SK-N-SH treated with all-trans-retinoic acid at 6 μM for 48 hours (cell line): ENCODE data around the gene CCDC85B.

Source experiments
- CREB5 ChIP-seq: fragments of 250-450 bp; sonication (Bioruptor Pico); IDR thresholded peaks from 2 replicates; pipeline ENCODE4 v1.5.1; 2020; ENCODE audit warnings: low read depth, mild to moderate bottlenecking, moderate library complexity
- RARB ChIP-seq: fragments of 250-450 bp; sonication (Bioruptor Pico); IDR thresholded peaks from 2 replicates; pipeline ENCODE4 v1.8.0; 2021; ENCODE audit warnings: mild to moderate bottlenecking, moderate library complexity
- TOX ChIP-seq: fragments of 250-450 bp; sonication (Bioruptor Pico); IDR thresholded peaks from 2 replicates; pipeline ENCODE4 v1.8.0; 2021; ENCODE audit warnings: mild to moderate bottlenecking, moderate library complexity, borderline replicate concordance
- ZC3H10 ChIP-seq: fragments of 250-450 bp; sonication (Bioruptor Pico); IDR thresholded peaks from 2 replicates; pipeline ENCODE4 v1.5.1; 2021; ENCODE audit warnings: mild to moderate bottlenecking, moderate library complexity
- ZFP3 ChIP-seq: fragments of 250-450 bp; sonication (Bioruptor Pico); IDR thresholded peaks from 2 replicates; pipeline ENCODE4 v1.5.0; 2020; ENCODE audit warnings: mild to moderate bottlenecking, moderate library complexity
- ZNF8 ChIP-seq: fragments of 450-650 bp; formaldehyde crosslinking; IDR thresholded peaks from 2 replicates; pipeline ENCODE4 v1.5.0; 2020; ENCODE audit warnings: mild to moderate bottlenecking, moderate library complexity
- TF ChIP-seq, protein P1 (sequence below): fragments of 250-450 bp; sonication (Bioruptor Pico); IDR thresholded peaks from 2 replicates; pipeline ENCODE4 v1.5.0; 2020; ENCODE audit warnings: mild to moderate bottlenecking, moderate library complexity

- TF ChIP-seq RARB = no peak
- no peak for TF ChIP-seq ZNF8 (CRISPR knock-in tag)
- TF ChIP-seq, protein P1, sequence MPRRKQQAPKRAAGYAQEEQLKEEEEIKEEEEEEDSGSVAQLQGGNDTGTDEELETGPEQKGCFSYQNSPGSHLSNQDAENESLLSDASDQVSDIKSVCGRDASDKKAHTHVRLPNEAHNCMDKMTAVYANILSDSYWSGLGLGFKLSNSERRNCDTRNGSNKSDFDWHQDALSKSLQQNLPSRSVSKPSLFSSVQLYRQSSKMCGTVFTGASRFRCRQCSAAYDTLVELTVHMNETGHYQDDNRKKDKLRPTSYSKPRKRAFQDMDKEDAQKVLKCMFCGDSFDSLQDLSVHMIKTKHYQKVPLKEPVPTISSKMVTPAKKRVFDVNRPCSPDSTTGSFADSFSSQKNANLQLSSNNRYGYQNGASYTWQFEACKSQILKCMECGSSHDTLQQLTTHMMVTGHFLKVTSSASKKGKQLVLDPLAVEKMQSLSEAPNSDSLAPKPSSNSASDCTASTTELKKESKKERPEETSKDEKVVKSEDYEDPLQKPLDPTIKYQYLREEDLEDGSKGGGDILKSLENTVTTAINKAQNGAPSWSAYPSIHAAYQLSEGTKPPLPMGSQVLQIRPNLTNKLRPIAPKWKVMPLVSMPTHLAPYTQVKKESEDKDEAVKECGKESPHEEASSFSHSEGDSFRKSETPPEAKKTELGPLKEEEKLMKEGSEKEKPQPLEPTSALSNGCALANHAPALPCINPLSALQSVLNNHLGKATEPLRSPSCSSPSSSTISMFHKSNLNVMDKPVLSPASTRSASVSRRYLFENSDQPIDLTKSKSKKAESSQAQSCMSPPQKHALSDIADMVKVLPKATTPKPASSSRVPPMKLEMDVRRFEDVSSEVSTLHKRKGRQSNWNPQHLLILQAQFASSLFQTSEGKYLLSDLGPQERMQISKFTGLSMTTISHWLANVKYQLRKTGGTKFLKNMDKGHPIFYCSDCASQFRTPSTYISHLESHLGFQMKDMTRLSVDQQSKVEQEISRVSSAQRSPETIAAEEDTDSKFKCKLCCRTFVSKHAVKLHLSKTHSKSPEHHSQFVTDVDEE (CRISPR knock-in tag) = no peak
- no peak for TF ChIP-seq CREB5 (CRISPR knock-in tag)
- no peak for TF ChIP-seq ZFP3 (CRISPR knock-in tag)
- 0 out of 2 replicates have a peak, but pooled peaks have one; percentile 8 for TF ChIP-seq ZC3H10
- no peak for TF ChIP-seq TOX (CRISPR knock-in tag)
Measured at GRCh38 chr11:65850217-65851082, 40.0 kb upstream of the CCDC85B start.
